ENCODE results near the gene DAPK1. TPM values are rescaled to one million over a fixed set of nuclear protein-coding genes. Genes with fewer than 3 reads are reported as not detected.

DAPK1 gene
- total RNA-seq, 1 experiment from 2014 or later, result 19.7 TPM

- TF ChIP-seq CTCF (IDR thresholded peaks at IDR 0.05; ENCODE audit: unreplicated experiment), result peak; percentile 31
- CTCF ChIA-PET, result interaction anchor here (0.6 to 2.5 kb wide), 12 partner anchors 8 to 547 kb away, joined by 3 to 9 read pairs (median 4); no protein-coding TSS in a partner anchor
- DNase-seq (ENCODE audit: unreplicated experiment), result peak; percentile 20
- H3K27ac Mint-ChIP-seq (ENCODE audit: low read depth, unreplicated experiment), result peak overlapping the region; percentile 12
- peaks cover 12% of the 10 kb centered on the region for H3K4me1 Mint-ChIP-seq (ENCODE audit: insufficient read depth, unreplicated experiment)
- no TSS peak for BruUV-seq (replicated peaks)
- no peaks in the 10 kb centered on the region for H3K27me3 Mint-ChIP-seq (ENCODE audit: insufficient read depth, unreplicated experiment)
- POLR2A ChIA-PET, result interaction anchor here (0.7 to 2.8 kb wide), 14 partner anchors 12 to 477 kb away, joined by 3 to 32 read pairs (median 5); no protein-coding TSS in a partner anchor
- H3K4me3 Mint-ChIP-seq (ENCODE audit: unreplicated experiment), result peak overlapping the region; percentile 73
- H3K9me3 Mint-ChIP-seq (ENCODE audit: unreplicated experiment), result no peaks in the 10 kb centered on the region
- peaks cover 15% of the 10 kb centered on the region for H3K36me3 Mint-ChIP-seq (ENCODE audit: insufficient read depth, unreplicated experiment)
- intact Hi-C loops (cut with micrococcal nuclease), result loop anchor here (1.0 to 5.0 kb wide), 2 partner anchors 161 to 164 kb away; no protein-coding TSS in a partner anchor
Observed at GRCh38 chr9:87498046-87498810, 561 bp downstream of the DAPK1 start.

DNA sequence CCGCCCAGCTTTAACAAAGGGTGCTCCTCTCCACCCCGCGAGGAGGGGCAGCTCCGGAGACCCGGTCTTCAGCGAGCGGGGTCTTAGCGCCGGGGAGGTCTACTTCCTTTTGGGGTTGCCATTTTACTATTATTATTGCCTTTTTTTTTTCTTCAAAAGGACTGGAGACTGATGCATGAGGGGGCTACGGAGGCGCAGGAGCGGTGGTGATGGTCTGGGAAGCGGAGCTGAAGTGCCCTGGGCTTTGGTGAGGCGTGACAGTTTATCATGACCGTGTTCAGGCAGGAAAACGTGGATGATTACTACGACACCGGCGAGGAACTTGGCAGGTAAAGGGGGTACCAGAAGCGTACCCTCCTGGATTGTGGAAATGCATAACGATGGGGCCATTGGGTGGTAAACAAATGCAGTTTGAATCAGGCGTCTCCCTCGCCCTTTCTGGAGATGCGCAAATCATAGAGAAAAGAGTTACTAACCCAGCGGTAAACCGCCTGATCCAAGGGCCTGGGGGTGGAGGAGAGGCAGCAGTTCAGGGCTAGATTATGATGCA is 1.2 kb downstream of the DAPK1 start:
- no peaks in the 10 kb centered on the region for H3K27me3 Mint-ChIP-seq (ENCODE audit: insufficient read depth, unreplicated experiment)
- peaks cover 12% of the 10 kb centered on the region for H3K4me1 Mint-ChIP-seq (ENCODE audit: insufficient read depth, unreplicated experiment)
- peak overlapping the region; percentile 73 for H3K4me3 Mint-ChIP-seq (ENCODE audit: unreplicated experiment)
- H3K9me3 Mint-ChIP-seq (ENCODE audit: unreplicated experiment), result no peaks in the 10 kb centered on the region
- ChIA-PET CTCF (interaction anchor here (0.6 to 2.5 kb wide), 3 partner anchors 46 to 160 kb away, joined by 3 to 9 read pairs (median 3); no protein-coding TSS in a partner anchor), POLR2A (interaction anchor here (1.3 to 2.8 kb wide), 2 partner anchors 16 to 123 kb away, joined by 3 to 7 read pairs; no protein-coding TSS in a partner anchor)
- H3K27ac Mint-ChIP-seq (ENCODE audit: low read depth, unreplicated experiment), result no peak overlapping the region
- intact Hi-C loops (cut with micrococcal nuclease), result loop anchor here (1.0 to 5.0 kb wide), 2 partner anchors 162 to 163 kb away; no protein-coding TSS in a partner anchor
- TF ChIP-seq CTCF (IDR thresholded peaks at IDR 0.05; ENCODE audit: unreplicated experiment), result no peak
- no peak for DNase-seq (ENCODE audit: unreplicated experiment)
- no TSS peak for BruUV-seq (replicated peaks)
- H3K36me3 Mint-ChIP-seq (ENCODE audit: insufficient read depth, unreplicated experiment), result peaks cover 15% of the 10 kb centered on the region

DNA sequence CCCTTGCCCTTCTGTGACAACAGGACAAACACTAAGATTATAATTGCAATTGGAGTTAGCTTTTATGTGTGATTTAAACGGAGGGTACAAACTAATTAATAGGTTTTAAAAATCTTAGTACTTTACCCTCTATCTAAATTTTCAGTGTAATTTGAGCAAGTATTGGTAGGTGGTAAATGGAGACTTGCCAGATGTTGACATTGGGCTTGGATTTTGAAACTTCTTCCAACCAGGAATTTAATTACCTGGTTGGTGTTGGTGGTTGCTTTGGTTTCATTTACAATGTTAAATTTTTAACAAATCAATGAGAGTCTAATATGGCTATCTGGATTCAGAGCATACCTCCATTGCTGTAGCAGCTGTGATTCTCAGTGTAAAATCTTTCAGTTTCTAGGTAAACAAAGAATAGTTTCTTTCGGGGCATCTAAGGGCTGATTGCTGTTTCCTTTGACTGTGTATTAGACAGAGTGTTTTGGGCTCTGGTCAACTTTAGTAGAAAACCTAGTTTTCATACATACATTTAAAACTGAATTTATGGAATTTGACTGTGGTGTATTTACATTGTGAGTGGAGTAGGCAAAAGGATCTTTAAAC is 1.9 kb downstream of the DAPK1 start:
- no peak for TF ChIP-seq CTCF (IDR thresholded peaks at IDR 0.05; ENCODE audit: unreplicated experiment)
- Mint-ChIP-seq H3K4me3 (ENCODE audit: unreplicated experiment) (peak overlapping the region; percentile 73), H3K27ac (ENCODE audit: low read depth, unreplicated experiment) (no peak overlapping the region), H3K4me1 (ENCODE audit: insufficient read depth, unreplicated experiment) (peaks cover 12% of the 10 kb centered on the region), H3K27me3 (ENCODE audit: insufficient read depth, unreplicated experiment) (no peaks in the 10 kb centered on the region), H3K9me3 (ENCODE audit: unreplicated experiment) (no peaks in the 10 kb centered on the region), H3K36me3 (ENCODE audit: insufficient read depth, unreplicated experiment) (peaks cover 15% of the 10 kb centered on the region)
- CTCF ChIA-PET, result interaction anchor here (0.6 to 0.9 kb wide), 3 partner anchors 16 to 46 kb away, joined by 3 read pairs; no protein-coding TSS in a partner anchor
- no peak for DNase-seq (ENCODE audit: unreplicated experiment)
- no TSS peak for BruUV-seq (replicated peaks)
- POLR2A ChIA-PET, result interaction anchor here (0.7 to 1.3 kb wide), 7 partner anchors 35 to 1059 kb away, joined by 3 to 6 read pairs (median 3); no protein-coding TSS in a partner anchor
- intact Hi-C loops (cut with micrococcal nuclease), result loop anchor here (5.0 kb wide), 1 partner anchor 163 kb away; no protein-coding TSS in a partner anchor

Data from MCF 10A (cell line).